HG03342 (cell line): ENCODE results near the gene PLD1.
"Not testable (repeated sequence)": the region's sequence is repeated elsewhere in the genome, so short reads cannot be mapped to it uniquely, and the experiment has no call there.

Experiments used
- ATAC-seq: cut with Tn5 transposase; IDR thresholded peaks from one replicate; pipeline ENCODE4 v1.9.1; 2021; ENCODE audit warnings: mild to moderate bottlenecking, moderate library complexity; ENCODE audit not compliant: unreplicated experiment

The PLD1 gene

DNA sequence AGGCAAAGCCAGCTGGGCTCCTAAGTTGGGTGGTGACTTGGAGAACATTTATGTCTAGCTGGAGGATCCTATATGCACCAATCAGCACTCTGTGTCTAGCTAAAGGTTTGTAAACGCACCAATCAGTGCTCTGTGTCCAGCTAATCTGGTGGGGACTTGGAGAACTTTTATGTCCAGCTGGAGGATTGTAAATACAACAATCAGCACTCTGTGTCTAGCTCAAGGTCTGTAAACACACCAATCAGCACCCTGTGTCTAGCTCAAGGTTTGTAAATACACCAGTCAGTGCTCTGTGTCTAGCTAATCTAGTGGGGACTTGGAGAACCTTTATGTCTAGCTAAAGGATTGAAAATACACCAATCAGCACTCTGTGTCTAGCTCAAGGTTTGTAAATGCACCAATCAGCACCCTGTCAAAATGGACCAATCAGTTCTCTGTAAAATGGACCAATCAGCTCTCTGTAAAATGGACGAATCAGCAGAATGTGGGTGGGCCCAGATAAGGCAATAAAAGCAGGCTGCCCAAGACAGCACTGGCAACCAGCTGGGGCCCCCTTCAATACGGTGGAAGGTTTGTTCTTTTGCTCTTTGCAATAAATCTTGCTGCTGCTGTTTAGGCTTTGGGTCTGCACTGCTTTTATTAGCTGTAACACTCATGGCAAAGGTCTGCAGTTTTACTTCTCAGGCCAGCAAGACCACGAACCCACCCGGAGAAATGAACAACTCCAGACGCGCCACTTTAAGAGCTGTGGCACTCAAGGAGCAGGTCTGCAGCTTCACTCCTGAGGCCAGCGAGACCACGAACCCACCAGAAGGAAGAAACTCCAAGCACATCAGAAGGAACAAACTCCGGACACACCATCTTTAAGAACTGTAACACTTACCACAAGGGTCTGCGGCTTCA, 63.7 kb downstream of the PLD1 start:
- not testable (repeated sequence) for ATAC-seq

DNA sequence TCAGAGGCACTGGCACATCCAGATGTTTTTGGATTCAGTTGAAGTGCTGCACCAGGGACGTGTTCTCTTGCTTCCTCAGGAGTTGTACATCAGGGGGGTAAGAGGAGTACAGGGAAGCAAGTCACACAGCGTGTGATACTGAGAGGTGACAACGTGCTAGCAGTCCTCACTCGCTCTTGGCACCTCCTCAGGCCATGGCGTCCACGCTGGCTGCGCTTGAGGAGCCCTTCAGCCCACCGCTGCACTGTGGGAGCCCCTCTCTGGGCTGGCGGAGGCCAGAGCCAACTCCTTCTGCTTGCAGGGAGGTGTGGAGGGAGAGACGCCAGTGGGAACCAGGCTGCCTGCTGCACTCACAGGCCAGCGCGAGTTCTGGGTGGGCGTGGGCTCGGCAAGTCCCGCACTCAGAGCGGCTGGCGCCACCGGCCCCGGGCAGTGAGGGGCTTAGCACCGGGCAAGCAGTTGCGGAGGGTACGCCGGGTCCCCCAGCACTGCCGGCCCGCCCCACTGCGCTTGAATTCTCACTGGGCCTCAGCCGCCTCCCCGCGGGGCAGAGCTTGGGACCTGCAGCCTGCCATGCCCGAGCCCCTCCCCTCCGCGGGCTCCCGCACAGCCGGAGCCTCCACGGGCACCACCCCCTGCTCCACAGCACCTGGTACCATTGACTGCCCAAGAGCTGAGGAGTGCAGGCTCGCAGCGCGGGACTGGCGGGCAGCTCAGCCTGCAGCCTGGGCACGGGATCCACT, 64.5 kb downstream of the PLD1 start:
- no peak for ATAC-seq

- ATAC-seq: no peak
Observed at GRCh38 chr3:171744158-171744741, 66.0 kb downstream of the PLD1 start.

- ATAC-seq: no peak
Observed at GRCh38 chr3:171743327-171744157, 66.7 kb downstream of the PLD1 start.

GRCh38 chr3:171741377-171741776, 68.9 kb downstream of the PLD1 start:
- ATAC-seq: no peak

GRCh38 chr3:171736556-171736955, 73.7 kb downstream of the PLD1 start:
- no peak for ATAC-seq

GRCh38 chr3:171733561-171733960, 76.7 kb downstream of the PLD1 start:
- no peak for ATAC-seq

- no peak for ATAC-seq
Observed at GRCh38 chr3:171732756-171733155, 77.5 kb downstream of the PLD1 start.

- no peak for ATAC-seq
Observed at GRCh38 chr3:171731691-171732090, 78.6 kb downstream of the PLD1 start.

- ATAC-seq: no peak
Observed at GRCh38 chr3:171729452-171730334, 80.6 kb downstream of the PLD1 start.

DNA sequence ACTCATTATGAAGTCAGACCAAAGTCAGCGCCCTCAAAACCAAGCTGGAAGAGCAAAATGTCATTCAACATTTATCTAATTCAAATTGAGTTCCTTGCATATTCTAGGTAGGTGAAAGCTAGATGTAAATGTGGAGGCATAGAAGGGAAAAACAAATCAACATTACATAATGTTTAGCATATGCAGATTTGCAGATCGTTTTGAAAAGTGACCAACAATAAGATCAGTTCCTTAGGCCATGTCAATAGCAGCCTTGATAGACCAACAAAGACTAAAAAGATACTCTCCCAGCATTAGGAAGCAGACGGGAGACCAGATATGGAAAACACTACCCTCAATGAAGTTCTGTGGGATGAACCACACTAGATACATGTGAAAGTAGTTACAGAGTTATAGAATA, 83.0 kb downstream of the PLD1 start:
- ATAC-seq: no peak

DNA sequence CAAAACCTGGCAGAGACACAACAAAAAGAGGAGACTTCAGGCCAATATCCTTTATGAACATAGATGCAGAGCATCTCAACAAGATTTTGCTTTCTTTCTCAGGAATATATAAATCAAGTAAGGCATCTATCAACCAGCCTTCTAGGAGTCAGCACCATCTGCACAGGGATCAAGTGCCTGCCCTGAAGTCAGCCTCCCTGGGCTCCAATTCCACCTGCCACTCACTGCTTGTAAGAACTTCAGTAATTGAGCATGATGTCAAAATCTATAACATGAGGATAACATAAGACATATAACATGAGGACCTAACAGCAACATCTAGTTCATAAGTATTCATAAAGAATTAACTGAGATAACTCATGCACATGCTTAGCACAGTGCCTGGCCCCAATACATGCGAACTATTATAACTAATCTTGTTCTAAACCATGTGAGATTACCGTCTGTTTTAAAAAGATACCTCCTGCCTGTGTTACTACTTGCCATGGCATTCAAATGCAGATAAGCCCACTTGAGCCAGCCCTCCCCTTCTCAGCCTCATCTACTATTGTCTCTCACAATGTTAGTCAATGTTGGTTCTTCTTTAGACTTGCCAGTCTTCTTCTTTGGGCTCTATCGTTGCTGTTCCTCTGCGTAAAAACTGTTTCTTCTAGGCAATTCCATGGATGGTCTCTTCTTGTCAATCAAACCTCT, 91.6 kb downstream of the PLD1 start:
- no peak for ATAC-seq

GRCh38 chr3:171715155-171715554, 95.1 kb downstream of the PLD1 start:
- no peak for ATAC-seq

- ATAC-seq: no peak
Observed at GRCh38 chr3:171712171-171712938, 97.9 kb downstream of the PLD1 start.

- ATAC-seq: no peak
Observed at GRCh38 chr3:171711461-171712170, 98.7 kb downstream of the PLD1 start.

- ATAC-seq: no peak
Observed at GRCh38 chr3:171710359-171710758, 99.9 kb downstream of the PLD1 start.

- ATAC-seq: no peak
Observed at GRCh38 chr3:171704814-171705213, 105.5 kb downstream of the PLD1 start.

DNA sequence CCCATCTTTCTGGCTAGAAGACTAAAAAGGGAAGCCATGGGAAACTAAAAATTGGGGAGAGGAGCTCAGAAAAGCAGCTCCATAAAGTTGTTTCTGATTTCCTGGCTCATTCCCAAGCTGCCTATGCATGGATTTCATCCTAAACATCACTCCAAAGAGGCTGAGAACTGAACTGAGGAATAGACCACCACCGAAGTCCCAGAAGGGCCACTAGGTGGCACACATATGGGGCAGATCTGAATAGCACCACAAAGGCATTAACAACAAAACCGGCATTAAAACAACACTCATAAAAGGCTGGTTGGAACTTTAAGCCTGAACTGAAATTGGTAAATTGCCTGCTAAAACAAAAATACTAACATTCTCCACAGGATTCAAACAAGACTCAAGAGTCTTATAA, 106.3 kb downstream of the PLD1 start:
- no peak for ATAC-seq
